Fibroblast of skin of abdomen (primary cell): Measurements from ENCODE around the gene AGPS.
A peak's percentile ranks its signal among the peaks of the same experiment; 100 is the strongest.
"Not testable (repeated sequence)": the region's sequence is repeated elsewhere in the genome, so short reads cannot be mapped to it uniquely, and the experiment has no call there.

ENCODE experiments used
- DNase-seq: peaks from one replicate; pipeline ENCODE4 v3.0.0-alpha.2; 2013

AGPS gene

GRCh38 chr2:177385151-177385550 lies 7.4 kb upstream of the AGPS start:
- DNase-seq = no peak

GRCh38 chr2:177391822-177392372 lies 676 bp upstream of the AGPS start:
- DNase-seq = no peak

GRCh38 chr2:177393203-177393755 lies 706 bp downstream of the AGPS start:
- DNase-seq = no peak

GRCh38 chr2:177393824-177394593 lies 1.4 kb downstream of the AGPS start:
- no peak for DNase-seq

- DNase-seq = no peak
Measured at GRCh38 chr2:177394594-177394973, 2.0 kb downstream of the AGPS start.

- no peak for DNase-seq
Measured at GRCh38 chr2:177395351-177396065, 2.9 kb downstream of the AGPS start.

GRCh38 chr2:177396703-177397460 lies 4.3 kb downstream of the AGPS start:
- DNase-seq = peak; percentile 70

GRCh38 chr2:177397481-177398289 lies 5.1 kb downstream of the AGPS start:
- DNase-seq = peak; percentile 97

GRCh38 chr2:177398290-177398683 lies 5.7 kb downstream of the AGPS start:
- DNase-seq = no peak

- no peak for DNase-seq
Measured at GRCh38 chr2:177398791-177399190, 6.2 kb downstream of the AGPS start.

- no peak for DNase-seq
Measured at GRCh38 chr2:177399376-177399775, 6.8 kb downstream of the AGPS start.

- DNase-seq = no peak
Measured at GRCh38 chr2:177400337-177400923, 7.9 kb downstream of the AGPS start.

- DNase-seq = peak; percentile 21
Measured at GRCh38 chr2:177402096-177402495, 9.5 kb downstream of the AGPS start.

- DNase-seq = no peak
Measured at GRCh38 chr2:177403838-177404237, 11.3 kb downstream of the AGPS start.

GRCh38 chr2:177404243-177404642 lies 11.7 kb downstream of the AGPS start:
- DNase-seq = no peak

GRCh38 chr2:177405029-177405692 lies 12.6 kb downstream of the AGPS start:
- DNase-seq = no peak

GRCh38 chr2:177406182-177406581 lies 13.6 kb downstream of the AGPS start:
- DNase-seq = no peak

GRCh38 chr2:177407031-177407430 lies 14.5 kb downstream of the AGPS start:
- no peak for DNase-seq

- DNase-seq = not testable (repeated sequence)
Measured at GRCh38 chr2:177410629-177411028, 18.1 kb downstream of the AGPS start.

- no peak for DNase-seq
Measured at GRCh38 chr2:177413703-177414102, 21.1 kb downstream of the AGPS start.

GRCh38 chr2:177419274-177419673 lies 26.7 kb downstream of the AGPS start:
- DNase-seq = peak; percentile 78
